ENCODE results near the gene ANTXR1. TPM values are rescaled to one million over a fixed set of nuclear protein-coding genes. Genes with fewer than 3 reads are reported as not detected.

ANTXR1 gene
- total and polyA plus RNA-seq, 5 donors from 2014 or later, result not detected

GRCh38 chr2:69111076-69111475 lies 98.1 kb downstream of the ANTXR1 start:
- ATAC-seq (ENCODE audit: low read depth in 2 of 2), result no peak
- H3K9me3 Mint-ChIP-seq, result peaks cover 0 to 4% (median 0%) of the 10 kb centered on the region in 7 donors

DNA sequence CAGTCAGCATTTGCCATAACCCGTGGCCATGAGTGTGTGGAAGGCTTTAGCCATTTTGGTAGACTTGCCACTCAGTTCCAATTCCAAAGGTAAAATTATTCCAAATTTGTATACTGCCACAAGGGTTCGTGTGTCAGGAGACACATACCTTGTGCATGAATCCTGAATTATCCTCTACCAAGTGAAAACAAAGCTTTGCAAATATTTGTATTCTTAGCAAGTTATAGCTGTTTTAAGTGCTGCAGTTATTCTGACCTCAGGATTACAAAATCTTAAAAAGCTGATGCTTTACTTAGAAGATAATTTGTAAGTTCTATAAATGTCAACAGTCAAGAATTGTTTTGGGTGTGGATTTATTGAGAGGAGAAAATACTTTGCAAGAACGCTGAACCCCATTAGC lies 100.6 kb downstream of the ANTXR1 start:
- no peaks in the 10 kb centered on the region for H3K9me3 ChIP-seq (ENCODE audit: control insufficient read depth in 2 of 2, low read length in 2 of 2)
- H3K9me3 Mint-ChIP-seq, result peaks cover 0 to 4% (median 0%) of the 10 kb centered on the region in 7 donors
- H3K36me3 Mint-ChIP-seq, result no peaks in the 10 kb centered on the region
- ATAC-seq (ENCODE audit: low read depth in 2 of 2), result no peak
- H3K4me3 Mint-ChIP-seq, result no peak overlapping the region
- H3K27me3 Mint-ChIP-seq, result peaks cover 24% of the 10 kb centered on the region
- no peaks in the 10 kb centered on the region for H3K36me3 ChIP-seq (ENCODE audit: control insufficient read depth, insufficient read depth, low read length)
- H3K27ac Mint-ChIP-seq, result no peak overlapping the region
- no peak overlapping the region for H3K27ac ChIP-seq (ENCODE audit: insufficient read depth, low read length, poor library complexity, severe bottlenecking)
- DNase-seq, result no peak
- H3K4me1 Mint-ChIP-seq, result no peaks in the 10 kb centered on the region
- peaks cover 2% of the 10 kb centered on the region for H3K27me3 ChIP-seq (ENCODE audit: control insufficient read depth, insufficient read depth, low read length)
- H3K4me1 ChIP-seq (ENCODE audit: control insufficient read depth, insufficient read depth, low read length, poor library complexity, severe bottlenecking), result no peaks in the 10 kb centered on the region
- H3K4me3 ChIP-seq (ENCODE audit: low read depth, low read length), result no peak overlapping the region

More at GRCh38 chr2:69111076-69111475, 98.1 kb downstream of the ANTXR1 start:
- no peak overlapping the region for H3K4me3 ChIP-seq (ENCODE audit: low read depth, low read length)
- no peak overlapping the region for H3K27ac ChIP-seq (ENCODE audit: insufficient read depth, low read length, poor library complexity, severe bottlenecking)
- Mint-ChIP-seq H3K36me3 (no peaks in the 10 kb centered on the region), H3K27me3 (peaks cover 30% of the 10 kb centered on the region), H3K4me3 (no peak overlapping the region), H3K4me1 (no peaks in the 10 kb centered on the region), H3K27ac (no peak overlapping the region)
- no peak for DNase-seq
- H3K36me3 ChIP-seq (ENCODE audit: control insufficient read depth, insufficient read depth, low read length), result no peaks in the 10 kb centered on the region
- H3K9me3 ChIP-seq (ENCODE audit: control insufficient read depth in 2 of 2, low read length in 2 of 2), result no peaks in the 10 kb centered on the region
- H3K4me1 ChIP-seq (ENCODE audit: control insufficient read depth, insufficient read depth, low read length, poor library complexity, severe bottlenecking), result no peaks in the 10 kb centered on the region
- H3K27me3 ChIP-seq (ENCODE audit: control insufficient read depth, insufficient read depth, low read length), result peaks cover 2% of the 10 kb centered on the region

DNA sequence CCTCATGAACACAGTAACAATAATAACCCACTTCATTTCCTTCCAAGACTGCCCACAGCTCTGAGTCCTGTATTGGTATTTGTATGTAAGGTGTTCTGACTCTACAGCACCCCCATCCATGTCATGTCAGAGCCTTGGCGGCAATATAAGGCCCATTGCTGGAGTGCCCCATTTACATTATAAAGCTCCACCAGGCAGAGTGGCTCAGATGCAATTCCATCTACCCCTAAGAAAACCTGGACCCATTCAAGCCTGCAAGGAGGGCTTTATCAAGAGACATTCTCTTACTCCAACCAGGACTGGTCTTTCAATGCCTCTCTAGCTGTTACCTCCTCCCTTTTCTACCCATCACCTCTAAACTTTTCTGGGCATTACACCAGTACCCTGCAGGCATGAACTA lies 101.6 kb downstream of the ANTXR1 start:
- H3K4me3 Mint-ChIP-seq, result no peak overlapping the region
- DNase-seq (no peak), ATAC-seq (ENCODE audit: low read depth in 2 of 2) (no peak)
- no peak overlapping the region for H3K27ac Mint-ChIP-seq
- no peaks in the 10 kb centered on the region for H3K9me3 ChIP-seq (ENCODE audit: control insufficient read depth in 2 of 2, low read length in 2 of 2)
- no peak overlapping the region for H3K4me3 ChIP-seq (ENCODE audit: low read depth, low read length)
- no peaks in the 10 kb centered on the region for H3K4me1 Mint-ChIP-seq
- H3K27ac ChIP-seq (ENCODE audit: insufficient read depth, low read length, poor library complexity, severe bottlenecking), result no peak overlapping the region
- H3K27me3 Mint-ChIP-seq, result peaks cover 19% of the 10 kb centered on the region
- no peaks in the 10 kb centered on the region for H3K36me3 ChIP-seq (ENCODE audit: control insufficient read depth, insufficient read depth, low read length)
- H3K36me3 Mint-ChIP-seq, result no peaks in the 10 kb centered on the region
- peaks cover 2% of the 10 kb centered on the region for H3K27me3 ChIP-seq (ENCODE audit: control insufficient read depth, insufficient read depth, low read length)
- H3K9me3 Mint-ChIP-seq, result peaks cover 0 to 4% (median 0%) of the 10 kb centered on the region in 7 donors
- no peaks in the 10 kb centered on the region for H3K4me1 ChIP-seq (ENCODE audit: control insufficient read depth, insufficient read depth, low read length, poor library complexity, severe bottlenecking)

GRCh38 chr2:69116438-69116837 lies 103.5 kb downstream of the ANTXR1 start:
- Histone ChIP-seq H3K27ac (ENCODE audit: insufficient read depth, low read length, poor library complexity, severe bottlenecking) (no peak overlapping the region), H3K4me3 (ENCODE audit: low read depth, low read length) (no peak overlapping the region), H3K36me3 (ENCODE audit: control insufficient read depth, insufficient read depth, low read length) (no peaks in the 10 kb centered on the region), H3K4me1 (ENCODE audit: control insufficient read depth, insufficient read depth, low read length, poor library complexity, severe bottlenecking) (no peaks in the 10 kb centered on the region), H3K9me3 (ENCODE audit: control insufficient read depth in 2 of 2, low read length in 2 of 2) (no peaks in the 10 kb centered on the region), H3K27me3 (ENCODE audit: control insufficient read depth, insufficient read depth, low read length) (peaks cover 2% of the 10 kb centered on the region)
- ATAC-seq (ENCODE audit: low read depth in 2 of 2) (no peak), DNase-seq (no peak)
- Mint-ChIP-seq H3K36me3 (no peaks in the 10 kb centered on the region), H3K4me1 (no peaks in the 10 kb centered on the region), H3K27ac (no peak overlapping the region), H3K27me3 (peaks cover 15% of the 10 kb centered on the region), H3K9me3 (peaks cover 0 to 4% (median 0%) of the 10 kb centered on the region in 7 donors), H3K4me3 (no peak overlapping the region)

- ATAC-seq (ENCODE audit: low read depth in 2 of 2) (no peak), DNase-seq (no peak)
- H3K4me1 ChIP-seq (ENCODE audit: control insufficient read depth, insufficient read depth, low read length, poor library complexity, severe bottlenecking), result no peaks in the 10 kb centered on the region
- H3K27me3 ChIP-seq (ENCODE audit: control insufficient read depth, insufficient read depth, low read length), result peaks cover 2% of the 10 kb centered on the region
- no peak overlapping the region for H3K4me3 ChIP-seq (ENCODE audit: low read depth, low read length)
- Mint-ChIP-seq H3K9me3 (peaks cover 0 to 4% (median 0%) of the 10 kb centered on the region in 7 donors), H3K27me3 (peaks cover 5% of the 10 kb centered on the region), H3K27ac (no peak overlapping the region), H3K36me3 (no peaks in the 10 kb centered on the region), H3K4me3 (no peak overlapping the region), H3K4me1 (no peaks in the 10 kb centered on the region)
- H3K27ac ChIP-seq (ENCODE audit: insufficient read depth, low read length, poor library complexity, severe bottlenecking), result no peak overlapping the region
- no peaks in the 10 kb centered on the region for H3K36me3 ChIP-seq (ENCODE audit: control insufficient read depth, insufficient read depth, low read length)
- H3K9me3 ChIP-seq (ENCODE audit: control insufficient read depth in 2 of 2, low read length in 2 of 2), result no peaks in the 10 kb centered on the region
Observed at GRCh38 chr2:69118609-69119008, 105.6 kb downstream of the ANTXR1 start.

GRCh38 chr2:69119104-69119894 lies 106.3 kb downstream of the ANTXR1 start:
- no peak for DNase-seq
- H3K9me3 Mint-ChIP-seq, result peaks cover 0 to 4% (median 0%) of the 10 kb centered on the region in 7 donors
- no peaks in the 10 kb centered on the region for H3K36me3 ChIP-seq (ENCODE audit: control insufficient read depth, insufficient read depth, low read length)
- peaks cover 3% of the 10 kb centered on the region for H3K27me3 ChIP-seq (ENCODE audit: control insufficient read depth, insufficient read depth, low read length)
- no peaks in the 10 kb centered on the region for H3K4me1 Mint-ChIP-seq
- no peaks in the 10 kb centered on the region for H3K36me3 Mint-ChIP-seq
- no peak for ATAC-seq (ENCODE audit: low read depth in 2 of 2)
- no peak overlapping the region for H3K27ac ChIP-seq (ENCODE audit: insufficient read depth, low read length, poor library complexity, severe bottlenecking)
- no peaks in the 10 kb centered on the region for H3K9me3 ChIP-seq (ENCODE audit: control insufficient read depth in 2 of 2, low read length in 2 of 2)
- H3K4me3 Mint-ChIP-seq, result no peak overlapping the region
- no peak overlapping the region for H3K27ac Mint-ChIP-seq
- H3K4me1 ChIP-seq (ENCODE audit: control insufficient read depth, insufficient read depth, low read length, poor library complexity, severe bottlenecking), result no peaks in the 10 kb centered on the region
- no peak overlapping the region for H3K4me3 ChIP-seq (ENCODE audit: low read depth, low read length)
- peaks cover 5% of the 10 kb centered on the region for H3K27me3 Mint-ChIP-seq

DNA sequence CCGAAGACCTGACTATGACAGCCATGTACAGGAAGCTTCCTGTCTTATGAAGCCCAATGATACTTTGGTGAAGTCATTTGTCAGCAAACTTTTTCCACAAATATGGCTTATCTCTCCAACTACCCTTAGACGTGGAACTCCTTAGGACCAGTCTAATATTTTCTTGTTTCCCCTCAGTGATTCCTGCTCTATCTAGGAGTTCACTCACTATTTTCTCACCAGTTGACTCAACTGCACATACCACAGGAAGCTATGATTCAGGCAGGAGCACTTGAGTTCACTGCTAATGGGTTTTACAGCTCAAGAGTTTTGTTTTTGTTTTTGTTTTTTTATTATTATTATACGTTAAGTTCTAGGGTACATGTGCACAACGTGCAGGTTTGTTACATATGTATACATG lies 109.3 kb downstream of the ANTXR1 start:
- Histone ChIP-seq H3K4me1 (ENCODE audit: control insufficient read depth, insufficient read depth, low read length, poor library complexity, severe bottlenecking) (no peaks in the 10 kb centered on the region), H3K36me3 (ENCODE audit: control insufficient read depth, insufficient read depth, low read length) (no peaks in the 10 kb centered on the region), H3K27ac (ENCODE audit: insufficient read depth, low read length, poor library complexity, severe bottlenecking) (no peak overlapping the region), H3K27me3 (ENCODE audit: control insufficient read depth, insufficient read depth, low read length) (peaks cover 2% of the 10 kb centered on the region), H3K4me3 (ENCODE audit: low read depth, low read length) (no peak overlapping the region), H3K9me3 (ENCODE audit: control insufficient read depth in 2 of 2, low read length in 2 of 2) (no peaks in the 10 kb centered on the region)
- no peaks in the 10 kb centered on the region for H3K4me1 Mint-ChIP-seq
- no peak overlapping the region for H3K4me3 Mint-ChIP-seq
- ATAC-seq (ENCODE audit: low read depth in 2 of 2) (no peak), DNase-seq (no peak)
- H3K36me3 Mint-ChIP-seq, result no peaks in the 10 kb centered on the region
- H3K27me3 Mint-ChIP-seq, result peaks cover 6% of the 10 kb centered on the region
- H3K27ac Mint-ChIP-seq, result no peak overlapping the region
- no peaks in the 10 kb centered on the region for H3K9me3 Mint-ChIP-seq

DNA sequence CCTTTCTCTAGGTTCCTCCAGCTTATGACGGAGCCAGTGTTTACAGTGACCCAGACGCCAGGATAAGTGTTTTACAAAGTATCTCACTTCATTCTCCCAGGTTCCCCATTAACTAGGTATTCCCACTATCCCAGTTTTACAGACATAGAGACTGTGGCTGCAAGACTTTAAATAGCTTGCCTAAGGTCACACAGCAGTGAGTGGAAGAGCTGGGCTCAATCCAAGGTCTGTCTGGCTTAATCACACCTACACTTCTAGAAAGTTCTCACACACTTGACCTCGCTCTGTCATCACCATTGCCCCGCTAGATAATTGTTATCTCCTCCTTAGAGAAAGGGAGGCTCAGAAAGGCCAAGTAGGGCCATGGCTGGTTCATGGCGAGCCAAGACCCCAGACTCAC lies 110.2 kb downstream of the ANTXR1 start:
- no peaks in the 10 kb centered on the region for H3K4me1 ChIP-seq (ENCODE audit: control insufficient read depth, insufficient read depth, low read length, poor library complexity, severe bottlenecking)
- Mint-ChIP-seq H3K27me3 (peaks cover 8% of the 10 kb centered on the region), H3K4me3 (no peak overlapping the region), H3K27ac (no peak overlapping the region), H3K36me3 (no peaks in the 10 kb centered on the region), H3K4me1 (no peaks in the 10 kb centered on the region), H3K9me3 (no peaks in the 10 kb centered on the region)
- DNase-seq (no peak), ATAC-seq (ENCODE audit: low read depth in 2 of 2) (no peak)
- no peaks in the 10 kb centered on the region for H3K9me3 ChIP-seq (ENCODE audit: control insufficient read depth in 2 of 2, low read length in 2 of 2)
- H3K36me3 ChIP-seq (ENCODE audit: control insufficient read depth, insufficient read depth, low read length), result no peaks in the 10 kb centered on the region
- H3K27me3 ChIP-seq (ENCODE audit: control insufficient read depth, insufficient read depth, low read length), result peaks cover 2% of the 10 kb centered on the region
- H3K4me3 ChIP-seq (ENCODE audit: low read depth, low read length), result no peak overlapping the region
- no peak overlapping the region for H3K27ac ChIP-seq (ENCODE audit: insufficient read depth, low read length, poor library complexity, severe bottlenecking)

Measured in CD4-positive, CD25-positive, alpha-beta regulatory T cell (primary cell).